ENCODE data around the gene RASEF. TPM values are rescaled to one million over a fixed set of nuclear protein-coding genes. Genes with fewer than 3 reads are reported as not detected.
A peak's percentile ranks its signal among the peaks of the same experiment; 100 is the strongest.

The RASEF gene
- polyA plus RNA-seq, 2 of the 4 experiments (the other 2 are of a cell fraction), result 5.1 to 8.8 TPM

- ChIA-PET CTCF (no interaction called here), POLR2A (interaction anchor here (1.2 kb wide), 1 partner anchor 13 kb away, joined by 3 read pairs; no protein-coding TSS in a partner anchor)
- Histone ChIP-seq H3K4me3 (peak overlapping the region; percentile 78), H3K4me2 (peak overlapping the region; percentile 91), H3K27ac (peak overlapping the region; percentile 89 to 95), H3K4me1 (peaks cover 50% of the 10 kb centered on the region), H3K9me3 (peaks cover 2% of the 10 kb centered on the region; the same call in 1 of the 3 replicates)
- no peak for FAIRE-seq
- peak; percentile 34 to 87 for DNase-seq (ENCODE audit: low read depth in 1 of 2, low spot score in 1 of 2)
- 26% methylated on average over 3 of the region's 3 CpGs for WGBS (ENCODE audit: missing lambda C conversion rate)
- ATAC-seq, result no peak
- TF ChIP-seq RCOR1 (IDR thresholded peaks at IDR 0.05; ENCODE audit: low read depth, low read length) (no peak), GATA3 (IDR thresholded peaks at IDR 0.05; ENCODE audit: borderline replicate concordance) (peak; percentile 59), EP300 (IDR thresholded peaks at IDR 0.05) (no peak), CBX2 (IDR thresholded peaks at IDR 0.05; ENCODE audit: borderline replicate concordance, low read depth) (no peak)
These were observed 2.4 kb downstream of the RASEF start for GRCh38 chr9:83060556-83060955.

DNA sequence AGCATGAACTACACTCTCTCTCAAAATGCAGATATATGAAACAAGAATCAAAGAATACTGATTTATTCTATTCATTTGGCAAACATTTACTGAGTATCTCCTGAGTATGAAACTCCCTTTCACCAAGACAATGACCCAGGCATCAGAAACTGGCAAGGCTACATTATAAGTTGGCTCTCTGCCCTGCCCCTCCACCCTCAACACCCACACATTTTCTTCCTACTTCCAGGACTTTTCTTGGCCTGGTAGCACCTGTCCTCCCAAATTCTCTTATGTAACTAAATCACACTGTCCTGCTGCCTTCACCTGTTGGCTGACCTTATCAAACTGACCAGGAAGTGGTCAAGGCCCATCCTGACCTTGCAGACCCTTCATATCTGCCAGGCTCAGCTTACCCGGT, 3.5 kb downstream of the RASEF start:
- FAIRE-seq (no peak), ATAC-seq (no peak), DNase-seq (ENCODE audit: low read depth in 1 of 2, low spot score in 1 of 2) (no peak)
- H3K4me2 ChIP-seq, result peak overlapping the region; percentile 91
- no peak overlapping the region for H3K4me3 ChIP-seq
- peaks cover 51% of the 10 kb centered on the region for H3K4me1 ChIP-seq
- ChIA-PET CTCF (no interaction called here), POLR2A (no interaction called here)
- TF ChIP-seq MAFK (IDR thresholded peaks at IDR 0.05; ENCODE audit: partially characterized antibody), result no peak
- TF ChIP-seq FOSL2 (IDR thresholded peaks at IDR 0.05), result no peak
- TF ChIP-seq FOSL2 (CRISPR knock-in tag; IDR thresholded peaks at IDR 0.05), result no peak
- TF ChIP-seq TFCP2L1 (CRISPR knock-in tag; IDR thresholded peaks at IDR 0.05), result no peak
- no peak for TF ChIP-seq TP53 (CRISPR knock-in tag; IDR thresholded peaks at IDR 0.05)
- no peak for TF ChIP-seq ZFP36 (IDR thresholded peaks at IDR 0.05; ENCODE audit: borderline replicate concordance, partially characterized antibody)
- TF ChIP-seq JUN (IDR thresholded peaks at IDR 0.05), result no peak
- no peak for TF ChIP-seq EP300 (IDR thresholded peaks at IDR 0.05)
- no peak for TF ChIP-seq NFE2L2 (conservative IDR thresholded peaks at IDR 0.05; ENCODE audit: low read length)
- no peak for TF ChIP-seq EHF (CRISPR knock-in tag; IDR thresholded peaks at IDR 0.05)
- H3K27ac ChIP-seq, result peak overlapping the region in 1 of 2 experiments; percentile 95; a peak in 3 of 6 replicates
- 97% methylated on average over 1 of the region's 1 CpG for WGBS (ENCODE audit: missing lambda C conversion rate)
- H3K9me3 ChIP-seq, result peaks cover 4% of the 10 kb centered on the region; the same call in 1 of the 3 replicates

GRCh38 chr9:83056911-83057310, 6.0 kb downstream of the RASEF start:
- ChIA-PET POLR2A (no interaction called here), CTCF (interaction anchor here (1.0 kb wide), 1 partner anchor 9 kb away, joined by 3 read pairs; no protein-coding TSS in a partner anchor)
- Histone ChIP-seq H3K4me3 (no peak overlapping the region), H3K9me3 (peaks cover 4% of the 10 kb centered on the region; the same call in 1 of the 3 replicates), H3K4me2 (peak overlapping the region; percentile 51), H3K4me1 (peaks cover 45% of the 10 kb centered on the region), H3K27ac (peak overlapping the region in 1 of 2 experiments; percentile 25; a peak in 2 of 6 replicates)
- DNase-seq (ENCODE audit: low read depth in 1 of 2, low spot score in 1 of 2) (no peak), FAIRE-seq (no peak), ATAC-seq (no peak)
- no peak for TF ChIP-seq USF2 (IDR thresholded peaks at IDR 0.05)
- 96% methylated on average over 1 of the region's 1 CpG for WGBS (ENCODE audit: missing lambda C conversion rate)

GRCh38 chr9:83056174-83056573, 6.8 kb downstream of the RASEF start:
- 48% methylated on average over 2 of the region's 2 CpGs for WGBS (ENCODE audit: missing lambda C conversion rate)
- CTCF ChIA-PET, result no interaction called here
- DNase-seq (ENCODE audit: low read depth in 1 of 2, low spot score in 1 of 2) (peak in 1 of 2 experiments; percentile 17), ATAC-seq (peak; percentile 30 to 45; a peak in 2 of 6 replicates), FAIRE-seq (no peak)
- POLR2A ChIA-PET, result no interaction called here
- Histone ChIP-seq H3K4me1 (peaks cover 41% of the 10 kb centered on the region), H3K4me3 (no peak overlapping the region), H3K9me3 (peaks cover 4% of the 10 kb centered on the region; the same call in 1 of the 3 replicates), H3K4me2 (peak overlapping the region; percentile 51), H3K27ac (no peak overlapping the region)
- no peak for TF ChIP-seq HOXB5 (CRISPR knock-in tag; IDR thresholded peaks at IDR 0.05)
- TF ChIP-seq ELK1 (IDR thresholded peaks at IDR 0.05; ENCODE audit: low read depth, low read length), result no peak
- no peak for TF ChIP-seq ESRRA (IDR thresholded peaks at IDR 0.05; ENCODE audit: borderline replicate concordance, low read length)
- no peak for TF ChIP-seq FOXS1 (CRISPR knock-in tag; IDR thresholded peaks at IDR 0.05)
- TF ChIP-seq KDM1A (IDR thresholded peaks at IDR 0.05; ENCODE audit: low read depth), result no peak
- TF ChIP-seq ZNF302 (CRISPR knock-in tag; IDR thresholded peaks at IDR 0.05), result no peak
- no peak for TF ChIP-seq HOXA7 (CRISPR knock-in tag; IDR thresholded peaks at IDR 0.05)
- no peak for TF ChIP-seq KDM5A (IDR thresholded peaks at IDR 0.05)
- no peak for TF ChIP-seq NFE2L2 (conservative IDR thresholded peaks at IDR 0.05; ENCODE audit: low read length)
- no peak for TF ChIP-seq ZFP36 (IDR thresholded peaks at IDR 0.05; ENCODE audit: borderline replicate concordance, partially characterized antibody)
